Dendritic cell treated with granulocyte-macrophage colony-stimulating factor and Interleukin-4, amounts not matched to agents 40 ng/mL and 50 ng/mL, for 4 days (primary cell): ENCODE data around the gene CRELD2.

Experiments used
- H3K27ac Mint-ChIP-seq: one replicate; pipeline ENCODE4 v1.8.0; 2022; ENCODE audit warnings: mild to moderate bottlenecking, mixed read lengths
- H3K27me3 Mint-ChIP-seq: one replicate; pipeline ENCODE4 v1.8.0; 2022; ENCODE audit warnings: mild to moderate bottlenecking, mixed read lengths
- H3K36me3 Mint-ChIP-seq: one replicate; pipeline ENCODE4 v1.8.0; 2022; ENCODE audit warnings: low read depth, mixed read lengths
- H3K4me1 Mint-ChIP-seq: one replicate; pipeline ENCODE4 v1.8.0; 2022; ENCODE audit warnings: low read depth, mixed read lengths
- H3K4me3 Mint-ChIP-seq: one replicate; pipeline ENCODE4 v1.8.0; 2022; ENCODE audit warnings: mild to moderate bottlenecking, moderate library complexity, mixed read lengths
- H3K9me3 Mint-ChIP-seq: one replicate; pipeline ENCODE4 v1.8.0; 2022; ENCODE audit warnings: mixed read lengths
- intact Hi-C: fragments of 100-400 bp; cut with micrococcal nuclease; formaldehyde crosslinking; loops from one replicate; pipeline ENCODE4 v1.15.0; 2022

The CRELD2 gene

DNA sequence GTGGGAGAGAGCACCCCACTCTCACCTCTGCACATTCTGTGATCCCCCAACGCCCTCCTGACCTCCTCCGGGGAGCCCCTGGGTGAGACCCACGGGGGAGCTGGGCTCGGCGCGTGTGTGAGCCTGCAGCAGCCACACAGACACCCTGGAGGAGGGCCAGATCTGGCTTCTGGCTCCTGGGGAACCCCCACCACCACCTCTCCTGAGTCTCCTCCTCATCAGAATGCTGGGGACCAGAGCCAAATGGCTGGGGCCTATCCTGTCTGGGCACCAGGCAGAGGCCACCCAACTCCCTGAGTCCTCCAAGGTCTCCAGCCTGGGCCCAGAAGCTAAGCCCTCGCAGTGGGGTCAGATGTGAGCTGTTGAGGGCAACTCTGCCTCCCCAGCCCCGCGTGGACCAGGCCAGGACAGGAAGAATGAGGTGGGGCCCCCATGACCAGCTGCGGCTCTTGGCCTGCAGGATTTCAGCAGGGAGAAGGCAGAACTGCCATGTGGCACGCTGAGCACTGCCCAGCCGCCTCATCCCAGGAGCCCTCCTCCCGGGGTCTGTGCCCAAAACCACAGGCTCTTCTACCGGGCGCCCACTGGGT is 36.7 kb downstream of the CRELD2 start:
- Mint-ChIP-seq H3K9me3 (no peaks in the 10 kb centered on the region), H3K27me3 (no peaks in the 10 kb centered on the region), H3K36me3 (no peaks in the 10 kb centered on the region), H3K4me3 (no peak overlapping the region), H3K27ac (peak overlapping the region; percentile 86), H3K4me1 (peaks cover 92% of the 10 kb centered on the region)
- intact Hi-C loops = no loop called here

DNA sequence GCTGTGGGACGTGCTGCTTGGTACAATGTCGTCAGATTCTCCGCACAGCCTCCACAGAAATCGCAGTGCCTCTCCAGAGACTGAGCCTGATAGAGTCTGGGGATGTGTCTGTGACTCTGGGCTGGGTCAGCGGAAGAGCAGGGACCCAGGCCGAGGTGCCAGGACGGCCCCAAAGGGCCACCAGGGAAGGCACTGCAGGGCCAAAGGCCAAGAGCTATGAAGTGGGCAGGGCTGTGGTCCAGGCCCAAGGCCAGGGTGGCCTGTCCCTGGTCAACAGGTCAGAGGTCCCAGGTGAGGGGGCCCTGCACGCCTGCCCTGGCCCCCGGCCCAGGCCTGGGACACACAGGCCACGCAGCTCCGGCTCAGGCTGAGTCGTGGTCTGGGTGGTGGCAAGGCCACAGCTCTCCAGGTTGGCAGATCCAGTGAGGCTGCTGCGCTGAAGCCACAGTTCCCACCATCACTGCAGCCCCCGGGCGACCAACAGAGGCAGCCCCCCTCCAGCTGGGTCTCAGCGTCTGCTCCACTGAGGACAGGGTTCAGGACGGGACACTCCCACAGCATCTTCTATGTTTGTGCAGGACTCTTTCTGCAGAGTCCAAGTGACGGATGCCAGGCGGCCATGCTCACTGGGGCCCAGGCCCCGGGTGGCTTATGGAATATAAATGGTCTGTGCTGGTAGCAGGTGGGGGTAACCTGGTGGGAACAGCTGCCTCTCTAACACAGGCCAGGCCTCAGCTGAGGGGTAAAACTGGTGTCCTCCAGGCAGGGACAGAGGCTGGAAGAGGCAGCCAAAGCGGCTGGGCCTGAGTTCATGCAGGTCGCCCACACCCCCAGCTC is 37.4 kb downstream of the CRELD2 start:
- peaks cover 88% of the 10 kb centered on the region for H3K4me1 Mint-ChIP-seq
- peak overlapping the region; percentile 86 for H3K27ac Mint-ChIP-seq
- peaks cover under 1% of the 10 kb centered on the region for H3K36me3 Mint-ChIP-seq

DNA sequence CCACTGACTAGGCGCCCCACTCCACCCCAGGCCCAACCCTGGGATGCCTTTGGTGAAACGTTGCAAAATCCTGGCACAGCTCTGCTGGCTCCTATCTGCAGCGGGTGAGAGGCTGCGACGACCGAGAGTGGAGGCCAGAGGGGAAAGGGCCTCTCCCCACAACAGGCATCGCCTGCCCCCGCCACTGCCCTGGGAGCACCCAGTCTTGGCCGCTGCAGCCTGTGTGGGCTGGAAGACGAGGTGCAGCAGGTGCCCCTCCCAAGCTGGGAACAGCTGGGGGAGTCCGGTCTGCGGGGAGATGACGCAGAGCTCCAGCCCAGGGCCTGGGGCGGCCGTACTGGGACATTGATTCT is 38.0 kb downstream of the CRELD2 start:
- Mint-ChIP-seq H3K4me3 (no peak overlapping the region), H3K9me3 (no peaks in the 10 kb centered on the region), H3K36me3 (peaks cover 6% of the 10 kb centered on the region), H3K4me1 (peaks cover 82% of the 10 kb centered on the region), H3K27me3 (no peaks in the 10 kb centered on the region), H3K27ac (peak overlapping the region; percentile 86)
- intact Hi-C loops = no loop called here

More for the DNA sequence above, 37.4 kb downstream of the CRELD2 start:
- intact Hi-C loops = no loop called here
- Mint-ChIP-seq H3K27me3 (no peaks in the 10 kb centered on the region), H3K4me3 (no peak overlapping the region), H3K9me3 (no peaks in the 10 kb centered on the region)

DNA sequence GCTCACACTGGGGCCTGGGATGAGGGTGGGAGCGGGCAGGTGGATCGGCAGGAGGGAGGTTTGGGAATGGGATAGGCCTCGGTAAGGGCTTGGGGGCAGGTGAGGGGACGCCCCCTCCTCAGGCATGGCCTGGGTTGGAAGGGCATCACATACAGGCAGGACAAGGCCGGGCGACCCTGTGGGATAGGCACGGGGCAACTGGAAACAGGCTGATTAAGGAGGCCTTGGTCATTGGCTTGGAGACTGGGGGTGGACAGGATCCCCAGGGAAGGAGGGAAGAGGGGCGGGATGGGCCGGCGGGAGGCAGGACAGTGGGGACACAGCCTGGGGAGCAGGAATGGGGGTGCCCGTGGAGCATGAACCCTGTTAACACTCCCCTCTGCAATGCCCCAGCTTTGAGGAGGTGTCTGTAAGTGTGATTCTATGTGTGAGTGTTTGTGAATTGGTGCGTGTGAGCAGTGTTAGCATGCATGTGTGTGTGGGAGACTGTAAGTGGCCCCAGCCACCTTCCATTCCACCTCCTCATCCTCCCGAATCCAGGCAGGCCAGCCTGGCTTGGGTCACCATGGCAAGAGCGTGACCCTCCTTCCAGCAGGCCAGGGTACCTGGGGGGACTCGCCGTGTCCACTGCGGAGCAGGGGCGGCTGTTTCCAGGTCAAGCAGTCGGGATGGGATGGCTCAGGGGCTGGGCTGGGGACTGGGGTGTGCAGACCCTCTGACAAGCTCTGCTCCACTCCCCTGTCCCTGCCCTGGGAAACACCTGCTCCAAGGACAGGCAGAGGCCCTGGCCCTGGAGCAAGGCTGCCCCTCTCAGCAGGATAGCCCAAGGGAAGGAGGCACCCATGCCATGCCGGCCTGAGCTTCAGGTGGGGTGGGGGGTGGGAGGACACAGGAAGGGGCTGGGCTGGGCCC is 38.7 kb downstream of the CRELD2 start:
- intact Hi-C loops = no loop called here
- peaks cover 14% of the 10 kb centered on the region for H3K36me3 Mint-ChIP-seq
- H3K9me3 Mint-ChIP-seq = no peaks in the 10 kb centered on the region
- no peak overlapping the region for H3K4me3 Mint-ChIP-seq
- H3K27me3 Mint-ChIP-seq = no peaks in the 10 kb centered on the region
- H3K4me1 Mint-ChIP-seq = peaks cover 74% of the 10 kb centered on the region
- peak overlapping the region; percentile 86 for H3K27ac Mint-ChIP-seq

DNA sequence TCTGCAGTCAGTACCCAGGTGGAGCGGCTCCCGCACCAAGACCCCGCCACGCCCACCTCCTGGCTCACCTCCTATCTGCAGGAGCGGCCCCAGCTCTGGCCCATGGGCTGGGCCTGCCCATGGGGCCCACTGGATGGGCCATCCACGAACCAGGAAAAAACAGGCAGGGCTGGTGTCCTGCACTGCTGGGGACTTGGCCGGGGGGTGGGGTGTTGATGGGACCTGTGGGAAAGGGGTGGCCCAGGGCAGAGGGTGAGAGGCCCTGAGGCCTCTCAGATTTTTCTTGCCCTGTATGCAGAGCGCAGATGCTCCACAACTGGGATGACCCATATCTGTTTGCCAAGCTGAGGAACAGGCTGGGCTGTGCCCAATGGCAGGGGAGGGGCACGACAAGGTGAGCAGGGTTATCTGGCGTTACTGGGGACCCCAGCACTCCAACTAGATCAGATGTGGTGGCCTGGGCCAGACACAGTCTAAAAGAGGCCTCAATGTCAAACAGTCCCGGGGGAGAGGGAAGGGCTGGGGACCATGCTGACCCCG is 39.5 kb downstream of the CRELD2 start:
- Mint-ChIP-seq H3K4me3 (no peak overlapping the region), H3K27ac (peak overlapping the region; percentile 81), H3K9me3 (no peaks in the 10 kb centered on the region), H3K4me1 (peaks cover 67% of the 10 kb centered on the region), H3K27me3 (no peaks in the 10 kb centered on the region), H3K36me3 (peaks cover 21% of the 10 kb centered on the region)
- intact Hi-C loops = no loop called here

DNA sequence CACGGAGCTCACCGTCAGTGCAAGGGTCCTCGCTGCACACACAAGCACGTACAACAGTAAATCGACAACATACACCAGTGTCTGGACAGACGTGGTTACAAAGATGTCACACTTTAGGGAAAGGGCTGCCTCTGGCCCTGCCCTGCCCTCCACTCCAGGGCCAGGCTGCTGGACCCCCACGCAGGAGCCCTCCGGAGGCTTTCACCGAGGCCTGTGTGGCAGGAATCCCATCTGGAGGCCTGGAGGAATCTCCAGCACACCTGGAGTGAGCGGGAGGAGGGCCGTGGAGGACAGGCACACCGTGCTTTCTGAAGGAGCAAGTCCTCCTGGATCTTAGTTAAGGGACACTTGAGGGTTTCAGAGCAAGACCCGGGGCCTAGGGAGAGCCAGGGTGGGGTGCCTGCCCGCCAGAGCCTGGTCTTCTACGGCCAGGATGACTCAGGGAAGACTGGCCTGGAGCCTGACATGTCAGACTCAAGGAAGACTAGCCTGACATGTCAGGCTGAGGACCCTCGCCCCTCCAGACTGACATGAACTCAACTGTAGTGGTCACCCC is 40.0 kb downstream of the CRELD2 start:
- intact Hi-C loops = no loop called here
- no peaks in the 10 kb centered on the region for H3K9me3 Mint-ChIP-seq
- peak overlapping the region; percentile 78 for H3K4me3 Mint-ChIP-seq
- peaks cover 27% of the 10 kb centered on the region for H3K36me3 Mint-ChIP-seq
- peaks cover 67% of the 10 kb centered on the region for H3K4me1 Mint-ChIP-seq
- H3K27ac Mint-ChIP-seq = peak overlapping the region; percentile 81
- H3K27me3 Mint-ChIP-seq = no peaks in the 10 kb centered on the region

DNA sequence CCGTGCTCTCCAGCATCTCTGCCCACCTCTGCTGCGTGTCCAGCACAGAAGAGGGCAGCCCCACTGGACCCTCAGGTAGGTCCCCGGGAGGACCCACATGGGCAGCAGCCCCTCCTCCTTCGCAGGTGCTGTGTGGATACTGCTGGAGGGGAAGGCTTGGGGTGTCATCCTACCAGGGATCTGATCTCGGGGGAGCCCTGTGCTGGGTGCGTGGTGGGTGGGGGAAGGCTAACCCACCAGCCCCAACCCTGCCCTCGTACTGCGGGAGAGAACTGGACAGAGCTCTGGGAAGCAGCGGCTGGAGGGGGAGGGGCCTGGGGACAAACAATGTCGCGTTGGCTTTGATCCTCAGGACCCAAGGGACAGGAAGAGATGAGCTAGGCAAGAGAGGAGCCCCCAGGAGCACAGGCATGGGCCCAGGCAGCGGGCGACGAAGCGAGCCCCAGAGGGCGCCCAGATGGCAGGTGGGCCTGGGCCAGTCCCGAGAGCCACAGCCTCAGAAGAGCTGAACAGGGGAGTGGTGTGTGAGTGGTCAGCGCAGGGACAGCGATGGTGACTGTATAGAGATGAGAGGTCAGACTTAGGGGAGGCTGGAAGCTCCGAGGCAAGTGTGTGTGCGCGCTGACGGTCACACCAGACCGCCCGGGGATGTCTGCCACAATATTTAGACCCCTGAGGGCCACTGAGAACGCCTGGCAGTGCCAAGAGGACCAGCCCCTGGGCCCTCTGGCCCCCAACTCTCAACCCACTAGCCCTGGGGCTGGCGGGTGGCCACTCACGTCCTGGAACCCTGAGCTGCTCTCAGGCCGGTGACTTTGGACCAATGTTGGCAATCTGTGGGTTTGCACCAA is 40.7 kb downstream of the CRELD2 start:
- H3K27ac Mint-ChIP-seq = peak overlapping the region; percentile 81
- H3K27me3 Mint-ChIP-seq = no peaks in the 10 kb centered on the region
- intact Hi-C loops = no loop called here
- H3K4me3 Mint-ChIP-seq = peak overlapping the region; percentile 78
- no peaks in the 10 kb centered on the region for H3K9me3 Mint-ChIP-seq
- peaks cover 34% of the 10 kb centered on the region for H3K36me3 Mint-ChIP-seq
- H3K4me1 Mint-ChIP-seq = peaks cover 67% of the 10 kb centered on the region

DNA sequence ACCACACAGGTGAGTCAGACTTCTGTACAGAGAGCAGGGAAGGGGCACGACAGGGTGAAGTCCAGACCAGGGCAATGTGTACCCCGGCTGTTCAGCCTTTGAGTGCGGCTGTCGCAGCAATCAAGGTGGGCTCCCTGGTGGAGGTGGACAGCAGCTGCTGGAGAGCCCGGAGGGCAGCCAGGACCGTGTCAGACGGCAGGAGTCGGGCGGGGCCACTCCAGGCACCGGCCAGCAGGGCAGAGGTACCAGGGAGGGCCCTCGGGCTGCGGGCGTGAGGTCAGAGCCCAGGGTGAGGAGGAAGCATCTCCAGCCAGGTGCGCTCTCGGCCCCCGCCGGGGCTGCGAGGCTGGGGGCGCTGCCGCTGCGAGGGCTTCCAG is 41.3 kb downstream of the CRELD2 start:
- intact Hi-C loops = loop anchor here (1.0 kb wide), 2 partner anchors 23 to 28 kb away; no protein-coding TSS in a partner anchor
- H3K36me3 Mint-ChIP-seq = peaks cover 40% of the 10 kb centered on the region
- peaks cover 67% of the 10 kb centered on the region for H3K4me1 Mint-ChIP-seq
- peak overlapping the region; percentile 78 for H3K4me3 Mint-ChIP-seq
- peak overlapping the region; percentile 81 for H3K27ac Mint-ChIP-seq
- no peaks in the 10 kb centered on the region for H3K9me3 Mint-ChIP-seq
- H3K27me3 Mint-ChIP-seq = no peaks in the 10 kb centered on the region

DNA sequence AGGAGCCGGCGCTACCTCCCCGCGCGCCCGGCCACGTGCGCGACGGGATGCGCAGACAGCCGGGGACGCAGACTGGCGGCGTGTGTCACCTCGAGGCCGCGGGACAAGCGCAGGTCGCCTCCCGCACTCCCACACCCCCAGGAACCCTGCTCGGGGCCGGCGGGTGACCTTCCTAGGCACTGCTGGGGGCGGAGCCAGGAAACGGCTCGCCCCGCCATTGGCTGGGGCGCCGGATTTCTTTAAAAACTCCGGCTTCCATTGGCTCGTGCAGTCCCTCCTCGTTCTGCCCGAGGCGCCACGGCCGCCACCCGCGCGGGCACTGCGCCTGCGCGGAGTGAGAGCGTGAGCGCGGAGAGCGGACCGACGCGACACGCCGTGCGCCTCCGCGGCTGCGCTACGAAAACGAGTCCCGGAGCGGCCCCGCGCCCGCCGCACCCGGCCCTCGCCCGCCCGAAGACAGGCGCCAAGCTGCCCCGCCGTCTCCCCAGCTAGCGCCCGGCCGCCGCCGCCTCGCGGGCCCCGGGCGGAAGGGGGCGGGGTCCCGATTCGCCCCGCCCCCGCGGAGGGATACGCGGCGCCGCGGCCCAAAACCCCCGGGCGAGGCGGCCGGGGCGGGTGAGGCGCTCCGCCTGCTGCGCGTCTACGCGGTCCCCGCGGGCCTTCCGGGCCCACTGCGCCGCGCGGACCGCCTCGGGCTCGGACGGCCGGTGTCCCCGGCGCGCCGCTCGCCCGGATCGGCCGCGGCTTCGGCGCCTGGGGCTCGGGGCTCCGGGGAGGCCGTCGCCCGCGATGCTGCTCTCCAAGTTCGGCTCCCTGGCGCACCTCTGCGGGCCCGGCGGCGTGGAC is 41.9 kb downstream of the CRELD2 start, which contains the start of gene PIM3:
Gene PIM3 (plus strand): TSS at position 614 of the 846 bp plus-strand sequence. CDS start 176 bp downstream, at position 790.
- Mint-ChIP-seq H3K4me1 (peaks cover 67% of the 10 kb centered on the region), H3K4me3 (peak within 1 kb of the TSS; percentile 99), H3K27ac (peak within 1 kb of the TSS; percentile 97), H3K9me3 (no peaks in the 10 kb centered on the region), H3K27me3 (no peaks in the 10 kb centered on the region), H3K36me3 (peaks cover 46% of the 10 kb centered on the region)
- intact Hi-C loops = loop anchor here (1.0 kb wide), 2 partner anchors 24 to 29 kb away; no protein-coding TSS in a partner anchor

DNA sequence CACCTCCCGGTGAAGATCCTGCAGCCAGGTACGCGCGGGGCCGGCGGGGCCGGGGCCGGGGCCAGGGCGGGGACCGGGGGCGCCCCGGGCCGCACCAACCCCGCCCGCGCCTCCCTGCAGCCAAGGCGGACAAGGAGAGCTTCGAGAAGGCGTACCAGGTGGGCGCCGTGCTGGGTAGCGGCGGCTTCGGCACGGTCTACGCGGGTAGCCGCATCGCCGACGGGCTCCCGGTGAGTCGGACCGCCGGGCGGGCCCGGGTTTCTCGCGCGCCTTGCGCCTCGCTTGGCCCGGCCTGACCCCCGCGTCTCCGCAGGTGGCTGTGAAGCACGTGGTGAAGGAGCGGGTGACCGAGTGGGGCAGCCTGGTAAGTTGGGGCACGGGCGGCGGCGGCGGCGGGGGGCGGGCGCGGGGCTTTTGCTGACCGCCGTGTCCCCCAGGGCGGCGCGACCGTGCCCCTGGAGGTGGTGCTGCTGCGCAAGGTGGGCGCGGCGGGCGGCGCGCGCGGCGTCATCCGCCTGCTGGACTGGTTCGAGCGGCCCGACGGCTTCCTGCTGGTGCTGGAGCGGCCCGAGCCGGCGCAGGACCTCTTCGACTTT is 42.7 kb downstream of the CRELD2 start:
- Mint-ChIP-seq H3K27me3 (no peaks in the 10 kb centered on the region), H3K36me3 (peaks cover 52% of the 10 kb centered on the region), H3K4me3 (peak overlapping the region; percentile 99), H3K27ac (peak overlapping the region; percentile 97), H3K4me1 (peaks cover 67% of the 10 kb centered on the region), H3K9me3 (no peaks in the 10 kb centered on the region)
- intact Hi-C loops = no loop called here

DNA sequence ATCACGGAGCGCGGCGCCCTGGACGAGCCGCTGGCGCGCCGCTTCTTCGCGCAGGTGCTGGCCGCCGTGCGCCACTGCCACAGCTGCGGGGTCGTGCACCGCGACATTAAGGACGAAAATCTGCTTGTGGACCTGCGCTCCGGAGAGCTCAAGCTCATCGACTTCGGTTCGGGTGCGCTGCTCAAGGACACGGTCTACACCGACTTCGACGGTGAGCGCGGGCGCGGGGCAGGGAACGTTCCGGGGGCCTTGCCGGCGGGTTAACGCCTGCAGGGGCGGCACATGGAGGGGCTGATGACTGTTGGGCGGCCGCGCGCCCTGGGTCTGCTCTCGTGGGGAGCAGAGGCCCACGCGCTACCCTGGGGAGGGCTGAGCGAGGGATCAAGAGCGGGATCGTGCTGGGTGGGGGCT is 43.2 kb downstream of the CRELD2 start:
- no peaks in the 10 kb centered on the region for H3K9me3 Mint-ChIP-seq
- peak overlapping the region; percentile 99 for H3K4me3 Mint-ChIP-seq
- H3K27ac Mint-ChIP-seq = peak overlapping the region; percentile 97
- no peaks in the 10 kb centered on the region for H3K27me3 Mint-ChIP-seq
- H3K4me1 Mint-ChIP-seq = peaks cover 67% of the 10 kb centered on the region
- intact Hi-C loops = no loop called here
- H3K36me3 Mint-ChIP-seq = peaks cover 56% of the 10 kb centered on the region
